Lower leg skin (tissue), 3 donors: Measurements from ENCODE around the gene ASGR2.

Source experiments
- POLR2A ChIP-seq, 2 donors: fragments of 450-650 bp; IDR thresholded peaks; one replicate each; pipeline ENCODE4 v1.6.1; 2016 to 2017; ENCODE audit warnings: antibody characterized with exemption in 2 of 2, mild to moderate bottlenecking in 1 of 2, moderate library complexity in 1 of 2
- TF ChIP-seq, protein P1 (sequence below), 3 donors: fragments of 450-650 bp; IDR thresholded peaks; one replicate each; pipeline ENCODE4 v1.5.1; 2016; ENCODE audit warnings: antibody characterized with exemption in 3 of 3, mild to moderate bottlenecking in 3 of 3, moderate library complexity in 2 of 3

DNA sequence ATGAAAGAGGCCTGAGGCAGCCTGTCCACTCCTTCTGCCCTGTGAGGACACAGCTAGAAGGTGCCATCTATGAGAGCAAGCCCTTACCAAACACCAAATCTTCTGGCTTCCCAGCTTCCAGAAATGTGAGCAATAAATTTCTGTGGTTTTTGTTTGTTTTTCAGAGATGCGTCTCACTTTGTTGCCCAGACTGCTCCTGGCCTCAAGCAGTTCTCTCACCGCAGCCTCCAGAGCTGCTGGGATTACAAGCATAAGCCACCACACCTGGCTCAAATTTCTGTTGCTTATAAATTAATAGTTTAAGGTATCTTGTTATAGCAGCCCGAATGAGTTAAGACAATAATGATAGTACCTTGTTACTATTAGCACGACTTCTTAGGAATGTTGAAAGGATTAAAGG, 58.2 kb downstream of the ASGR2 start:
- TF ChIP-seq, protein P1, sequence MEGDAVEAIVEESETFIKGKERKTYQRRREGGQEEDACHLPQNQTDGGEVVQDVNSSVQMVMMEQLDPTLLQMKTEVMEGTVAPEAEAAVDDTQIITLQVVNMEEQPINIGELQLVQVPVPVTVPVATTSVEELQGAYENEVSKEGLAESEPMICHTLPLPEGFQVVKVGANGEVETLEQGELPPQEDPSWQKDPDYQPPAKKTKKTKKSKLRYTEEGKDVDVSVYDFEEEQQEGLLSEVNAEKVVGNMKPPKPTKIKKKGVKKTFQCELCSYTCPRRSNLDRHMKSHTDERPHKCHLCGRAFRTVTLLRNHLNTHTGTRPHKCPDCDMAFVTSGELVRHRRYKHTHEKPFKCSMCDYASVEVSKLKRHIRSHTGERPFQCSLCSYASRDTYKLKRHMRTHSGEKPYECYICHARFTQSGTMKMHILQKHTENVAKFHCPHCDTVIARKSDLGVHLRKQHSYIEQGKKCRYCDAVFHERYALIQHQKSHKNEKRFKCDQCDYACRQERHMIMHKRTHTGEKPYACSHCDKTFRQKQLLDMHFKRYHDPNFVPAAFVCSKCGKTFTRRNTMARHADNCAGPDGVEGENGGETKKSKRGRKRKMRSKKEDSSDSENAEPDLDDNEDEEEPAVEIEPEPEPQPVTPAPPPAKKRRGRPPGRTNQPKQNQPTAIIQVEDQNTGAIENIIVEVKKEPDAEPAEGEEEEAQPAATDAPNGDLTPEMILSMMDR (IDR thresholded peaks at IDR 0.05) = no peak
- no peak for TF ChIP-seq POLR2A (IDR thresholded peaks at IDR 0.05)
